HG03045 (cell line): ENCODE measurements around the gene LIN52.

Experiments used
- ATAC-seq: cut with Tn5 transposase; IDR thresholded peaks from one replicate; pipeline ENCODE4 v1.9.1; 2021; ENCODE audit warnings: mild to moderate bottlenecking, moderate library complexity; ENCODE audit not compliant: unreplicated experiment

LIN52 gene

DNA sequence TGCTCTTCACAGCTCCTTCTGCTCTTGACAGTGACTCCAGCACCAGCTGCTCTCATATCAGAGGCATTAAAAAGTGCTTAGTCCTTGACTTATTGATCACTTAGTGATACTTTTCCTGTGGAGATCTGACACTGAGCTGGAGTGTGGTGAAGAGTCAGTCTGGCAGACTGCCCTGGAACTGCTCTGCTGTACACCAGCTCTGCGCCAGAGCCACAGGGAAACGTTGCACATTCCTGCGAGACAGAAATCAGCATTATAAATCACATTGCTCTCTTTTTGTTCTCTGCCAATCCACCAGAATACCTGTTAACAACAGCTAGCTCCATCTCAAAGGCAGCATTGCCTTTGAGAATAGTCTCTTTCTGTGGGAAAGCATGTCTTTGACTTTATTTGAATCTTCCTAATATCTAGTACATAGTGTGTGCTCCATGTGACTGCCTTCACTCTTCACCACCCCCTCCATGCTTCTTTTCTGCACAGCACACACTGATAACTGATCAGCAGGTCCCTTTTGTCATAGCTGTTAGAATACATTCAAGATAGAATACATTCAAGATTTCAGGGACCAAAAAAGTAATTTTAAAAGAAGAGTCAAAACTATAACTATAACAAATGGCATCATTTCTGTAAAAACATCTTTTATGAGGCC, 106.3 kb downstream of the LIN52 start:
- ATAC-seq, result no peak

- no peak for ATAC-seq
Observed at GRCh38 chr14:74194506-74195274, 109.9 kb downstream of the LIN52 start.

GRCh38 chr14:74195623-74196022, 110.9 kb downstream of the LIN52 start:
- ATAC-seq, result no peak

- no peak for ATAC-seq
Observed at GRCh38 chr14:74198441-74199234, 113.9 kb downstream of the LIN52 start.

DNA sequence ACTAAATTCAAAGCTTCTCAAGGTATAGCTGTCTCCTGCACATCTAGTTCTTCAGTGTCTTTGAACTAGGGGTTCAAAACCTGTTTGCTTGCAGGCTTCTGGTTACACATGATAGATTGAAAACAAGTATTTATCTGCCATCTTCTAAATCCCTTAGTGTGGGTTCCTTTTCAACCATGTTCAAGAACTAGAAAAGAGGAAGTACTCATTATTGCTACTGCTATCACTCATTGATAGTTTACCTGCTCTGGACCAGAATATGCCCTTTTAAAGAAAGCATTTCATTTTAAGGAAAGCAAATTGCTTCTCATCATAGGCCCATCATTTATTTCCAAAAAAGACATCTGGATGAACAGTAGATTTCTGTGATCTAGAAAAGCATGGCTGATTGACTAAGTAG, 117.4 kb downstream of the LIN52 start:
- no peak for ATAC-seq

DNA sequence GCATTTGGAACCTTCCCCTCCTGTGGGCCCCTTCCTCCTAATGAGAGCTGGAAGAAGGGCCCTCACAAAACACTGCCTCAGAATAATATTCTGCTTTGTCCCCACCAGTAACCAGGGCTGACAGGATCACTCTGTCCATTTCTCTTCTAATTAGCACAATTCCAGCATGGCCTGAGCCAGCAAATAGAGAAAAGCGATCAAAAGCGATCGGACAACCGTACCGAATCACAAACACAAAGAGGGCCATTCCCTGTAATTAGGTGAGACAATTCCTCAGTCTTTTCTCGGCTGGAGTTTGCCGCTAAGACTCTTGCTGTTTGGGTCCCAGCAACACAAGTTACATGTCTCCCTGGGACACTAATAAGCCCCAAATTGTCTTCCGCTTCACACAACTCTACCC, 118.9 kb downstream of the LIN52 start:
- no peak for ATAC-seq

GRCh38 chr14:74204491-74204890, 119.7 kb downstream of the LIN52 start:
- no peak for ATAC-seq

DNA sequence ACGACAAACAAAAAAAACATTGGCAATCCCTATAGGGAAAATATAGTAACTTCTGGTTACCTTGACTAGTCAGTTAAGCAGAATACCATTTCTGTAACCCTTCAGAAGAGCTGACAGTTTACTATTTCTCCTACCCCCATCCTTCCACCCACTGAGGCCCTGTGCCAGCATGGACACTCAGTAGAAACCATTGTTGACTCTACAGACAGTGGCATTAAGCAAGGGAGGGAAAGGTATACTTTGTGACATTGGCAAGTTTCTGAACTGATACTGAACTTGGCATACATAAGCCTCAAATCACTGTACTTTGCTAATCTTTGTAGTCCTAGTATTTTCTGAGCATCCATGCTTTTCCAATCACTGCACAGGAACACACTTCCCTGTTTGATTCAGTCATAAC, 121.1 kb downstream of the LIN52 start:
- no peak for ATAC-seq

- ATAC-seq, result no peak
Observed at GRCh38 chr14:74207943-74208342, 123.2 kb downstream of the LIN52 start.

- ATAC-seq, result no peak
Observed at GRCh38 chr14:74208642-74209041, 123.9 kb downstream of the LIN52 start.

GRCh38 chr14:74211945-74212580, 127.3 kb downstream of the LIN52 start:
- ATAC-seq, result no peak

DNA sequence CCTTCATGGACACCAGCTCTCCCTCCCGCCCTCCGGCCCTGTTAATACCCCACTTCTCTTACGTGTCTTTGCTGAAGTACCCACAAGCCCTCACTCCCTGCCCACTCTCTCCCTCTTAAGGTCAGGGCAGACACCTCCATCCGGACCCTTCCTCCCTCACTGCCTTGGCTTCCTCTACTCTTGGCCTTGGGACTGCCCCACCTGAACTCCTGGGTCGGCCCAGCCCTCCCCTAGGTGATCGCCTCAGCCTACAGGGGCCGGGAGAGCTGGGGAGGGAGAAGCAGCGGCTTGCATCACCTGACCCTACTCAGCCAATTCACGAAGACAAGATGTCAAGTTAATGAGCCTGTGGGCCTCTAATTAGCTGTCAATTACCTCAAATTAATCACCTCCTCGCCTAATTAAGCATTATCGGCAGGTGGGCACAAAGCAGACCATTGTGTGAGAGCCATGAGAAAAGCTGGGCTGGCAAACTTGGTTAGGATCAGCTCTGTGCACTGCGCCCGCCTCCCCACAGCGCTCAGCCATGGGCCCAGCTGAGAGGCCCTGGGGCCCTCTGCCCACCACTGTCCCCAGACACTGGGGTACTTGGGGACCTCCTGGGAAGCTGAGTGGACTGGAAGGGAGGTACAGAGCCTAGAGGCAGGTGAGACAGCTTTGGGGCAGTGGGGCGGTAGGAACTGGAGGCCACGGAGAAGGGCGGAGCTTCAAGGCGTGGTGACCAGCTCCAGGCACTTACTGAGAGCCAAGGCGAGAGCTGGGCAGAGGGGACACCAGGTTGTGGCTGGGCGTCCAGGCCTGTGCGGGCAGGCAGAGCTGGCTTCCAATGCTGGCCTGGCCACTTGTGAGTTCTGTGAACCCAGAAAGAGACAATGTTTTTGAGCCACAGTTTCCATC, 129.4 kb downstream of the LIN52 start:
- no peak for ATAC-seq

- ATAC-seq, result no peak
Observed at GRCh38 chr14:74216671-74217070, 131.9 kb downstream of the LIN52 start.

DNA sequence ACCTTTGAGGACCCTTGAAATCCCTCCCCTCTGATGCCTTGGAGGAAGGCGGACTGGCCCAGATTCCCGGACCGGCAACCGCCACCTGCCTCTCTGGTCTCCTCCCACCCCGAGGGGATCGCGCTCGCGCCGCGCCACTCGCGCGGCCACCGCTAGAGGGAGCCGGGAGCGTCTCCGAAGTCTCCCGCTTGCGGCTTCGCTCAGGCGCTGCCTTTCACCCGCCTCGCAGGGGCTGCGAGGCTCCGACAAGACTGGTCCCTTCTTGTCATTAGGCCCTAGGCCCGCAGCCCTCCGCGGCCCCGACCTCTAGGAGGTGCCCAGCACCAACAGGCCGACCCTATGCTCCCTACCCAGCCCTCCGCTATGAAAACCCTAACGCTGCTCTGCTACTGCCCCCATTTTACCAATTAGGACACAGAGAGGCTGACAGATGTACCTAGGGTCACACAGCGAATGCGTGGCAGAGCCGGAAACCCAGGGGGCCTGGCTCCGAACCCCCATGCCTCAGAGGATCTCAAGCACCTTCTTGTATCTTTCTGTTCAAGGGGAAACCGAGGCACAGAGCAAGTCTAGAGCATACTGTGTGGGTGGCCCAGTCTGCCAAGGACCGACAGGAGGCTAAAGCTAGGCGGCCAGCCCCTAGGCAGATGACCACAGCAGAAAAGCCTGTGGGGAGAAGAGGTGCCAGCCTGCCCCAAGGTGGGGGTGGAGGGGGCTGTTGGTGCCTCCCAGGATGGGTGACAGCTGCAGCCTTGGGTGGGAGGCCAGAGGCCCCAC, 133.1 kb downstream of the LIN52 start:
- ATAC-seq, result no peak

- no peak for ATAC-seq
Observed at GRCh38 chr14:74218462-74218861, 133.7 kb downstream of the LIN52 start.

GRCh38 chr14:74219277-74220205, 134.8 kb downstream of the LIN52 start:
- no peak for ATAC-seq

- no peak for ATAC-seq
Observed at GRCh38 chr14:74220991-74221390, 136.2 kb downstream of the LIN52 start.

- no peak for ATAC-seq
Observed at GRCh38 chr14:74221741-74222140, 137.0 kb downstream of the LIN52 start.
